Testis (tissue), 3 donors: ENCODE data around the gene MAP3K20. TPM values are rescaled to one million over a fixed set of nuclear protein-coding genes. Genes with fewer than 3 reads are reported as not detected.

Experiments used
- DNase-seq: peaks from one replicate; pipeline ENCODE4 v3.0.0-alpha.2; 2019
- H3K27ac ChIP-seq, 2 donors: fragments of 200-600 bp; sonication (generic); one replicate each; pipeline ENCODE4 v1.5.1; 2019
- H3K27me3 ChIP-seq: fragments of 200-600 bp; sonication (generic); one replicate; pipeline ENCODE4 v1.5.1; 2019
- H3K36me3 ChIP-seq: fragments of 200-600 bp; sonication (generic); one replicate; pipeline ENCODE4 v1.5.1; 2017; ENCODE audit warnings: low read depth; ENCODE audit errors: missing control alignments
- H3K4me1 ChIP-seq: fragments of 200-600 bp; sonication (generic); one replicate; pipeline ENCODE4 v1.5.1; 2019
- H3K4me3 ChIP-seq, 2 donors: fragments of 200-600 bp; sonication (generic); one replicate each; pipeline ENCODE4 v1.5.1; 2017 to 2019
- H3K9me3 ChIP-seq: fragments of 200-600 bp; sonication (generic); one replicate; pipeline ENCODE4 v1.5.1; 2017
- POLR2A ChIP-seq: fragments of 450-650 bp; IDR thresholded peaks from one replicate; pipeline ENCODE4 v1.6.1; 2017; ENCODE audit warnings: antibody characterized with exemption, mild to moderate bottlenecking, moderate library complexity
- WGBS, 2 donors: methylation state at CpG; one replicate each; pipeline ENCODE4 v1.1.5; 2018; 5-methylcytosine and 5-hydroxymethylcytosine counted together
- intact Hi-C: fragments of 100-400 bp; cut with DNase I; formaldehyde crosslinking; loops from one replicate; pipeline ENCODE4 v1.15.1; 2023; ENCODE audit warnings: low total_unique reads
- polyA plus RNA-seq: library from polyadenylated mRNA; stranded (reverse); fragments of 350-450 nt; fragmentation: Illumina TruSeq; extraction: RNeasy Lipid Tissue Mini Kit (QIAGEN cat#74804); gene quantifications from one replicate; pipeline ENCODE4 v1.2.3, GENCODE V29; 2014; ENCODE audit warnings: low read depth, low replicate concordance; ENCODE audit not compliant: insufficient read depth
- total RNA-seq, 2 donors: library from RNA; depleted of rRNA; stranded (reverse); fragments of >200 nt; gene quantifications; one replicate each; pipeline ENCODE4 v1.2.3, GENCODE V29; 2016
- TF ChIP-seq, protein P1 (sequence below), 3 experiments: fragments of 450-650 bp in 2 of 3; fragments of 200-600 bp in 1 of 3; sonication (generic) in 1 of 3; IDR thresholded peaks; one replicate each; pipeline ENCODE4 v1.5.1; 2016 to 2019; ENCODE audit warnings: antibody characterized with exemption in 3 of 3, mild to moderate bottlenecking in 2 of 3, moderate library complexity in 1 of 3

Gene MAP3K20
- total and polyA plus RNA-seq, 3 donors from 2014 or later = 20.7 to 30.8 (median 25.3) TPM

DNA sequence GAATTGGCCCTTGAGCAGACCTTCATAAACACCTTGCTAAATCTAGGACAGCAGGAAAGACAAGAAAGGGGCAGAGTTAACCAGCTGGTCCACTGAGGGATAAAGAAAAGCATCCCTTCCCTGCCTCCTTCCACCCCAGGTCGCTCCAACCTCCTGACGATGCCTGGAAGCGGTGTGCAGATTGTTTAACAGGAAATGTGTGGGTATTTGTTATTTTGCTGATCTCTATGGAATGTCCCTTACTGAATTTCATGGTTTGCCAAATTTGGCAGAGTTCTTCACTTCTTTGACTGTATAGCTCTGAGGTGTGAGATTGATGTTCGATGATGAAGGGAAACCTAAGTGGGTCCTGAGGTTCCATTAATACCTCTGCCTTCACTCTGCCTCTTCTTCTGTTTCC, 72.9 kb downstream of the MAP3K20 start:
- TF ChIP-seq, protein P1, sequence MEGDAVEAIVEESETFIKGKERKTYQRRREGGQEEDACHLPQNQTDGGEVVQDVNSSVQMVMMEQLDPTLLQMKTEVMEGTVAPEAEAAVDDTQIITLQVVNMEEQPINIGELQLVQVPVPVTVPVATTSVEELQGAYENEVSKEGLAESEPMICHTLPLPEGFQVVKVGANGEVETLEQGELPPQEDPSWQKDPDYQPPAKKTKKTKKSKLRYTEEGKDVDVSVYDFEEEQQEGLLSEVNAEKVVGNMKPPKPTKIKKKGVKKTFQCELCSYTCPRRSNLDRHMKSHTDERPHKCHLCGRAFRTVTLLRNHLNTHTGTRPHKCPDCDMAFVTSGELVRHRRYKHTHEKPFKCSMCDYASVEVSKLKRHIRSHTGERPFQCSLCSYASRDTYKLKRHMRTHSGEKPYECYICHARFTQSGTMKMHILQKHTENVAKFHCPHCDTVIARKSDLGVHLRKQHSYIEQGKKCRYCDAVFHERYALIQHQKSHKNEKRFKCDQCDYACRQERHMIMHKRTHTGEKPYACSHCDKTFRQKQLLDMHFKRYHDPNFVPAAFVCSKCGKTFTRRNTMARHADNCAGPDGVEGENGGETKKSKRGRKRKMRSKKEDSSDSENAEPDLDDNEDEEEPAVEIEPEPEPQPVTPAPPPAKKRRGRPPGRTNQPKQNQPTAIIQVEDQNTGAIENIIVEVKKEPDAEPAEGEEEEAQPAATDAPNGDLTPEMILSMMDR (IDR thresholded peaks at IDR 0.05) = no peak
- no peak for TF ChIP-seq POLR2A
- DNase-seq = no peak
- intact Hi-C loops = no loop called here
- Histone ChIP-seq H3K4me1 (no peaks in the 10 kb centered on the region), H3K27ac (no peak overlapping the region), H3K36me3 (no peaks in the 10 kb centered on the region), H3K4me3 (no peak overlapping the region), H3K27me3 (no peaks in the 10 kb centered on the region), H3K9me3 (no peaks in the 10 kb centered on the region)
- WGBS, 2 donors = 74 to 86% methylated on average over 4 of the region's 4 CpGs

GRCh38 chr2:173149491-173149890, 73.8 kb downstream of the MAP3K20 start:
- Histone ChIP-seq H3K36me3 (no peaks in the 10 kb centered on the region), H3K27me3 (no peaks in the 10 kb centered on the region), H3K4me1 (no peaks in the 10 kb centered on the region), H3K27ac (no peak overlapping the region), H3K9me3 (no peaks in the 10 kb centered on the region), H3K4me3 (no peak overlapping the region)
- peak; percentile 16 for DNase-seq
- TF ChIP-seq, protein P1 (IDR thresholded peaks at IDR 0.05) = no peak
- TF ChIP-seq POLR2A = no peak
- 95 to 96% methylated on average over 4 of the region's 4 CpGs for WGBS, 2 donors
- intact Hi-C loops = no loop called here

GRCh38 chr2:173150087-173150486, 74.4 kb downstream of the MAP3K20 start:
- H3K4me3 ChIP-seq = no peak overlapping the region
- H3K27me3 ChIP-seq = no peaks in the 10 kb centered on the region
- no peak overlapping the region for H3K27ac ChIP-seq
- intact Hi-C loops = no loop called here
- 76 to 80% methylated on average over 2 of the region's 2 CpGs for WGBS, 2 donors
- H3K9me3 ChIP-seq = no peaks in the 10 kb centered on the region
- no peaks in the 10 kb centered on the region for H3K4me1 ChIP-seq
- TF ChIP-seq POLR2A = no peak
- TF ChIP-seq, protein P1 (IDR thresholded peaks at IDR 0.05) = no peak
- no peaks in the 10 kb centered on the region for H3K36me3 ChIP-seq
- DNase-seq = no peak

GRCh38 chr2:173150963-173151362, 75.3 kb downstream of the MAP3K20 start:
- DNase-seq = no peak
- Histone ChIP-seq H3K36me3 (no peaks in the 10 kb centered on the region), H3K9me3 (no peaks in the 10 kb centered on the region), H3K4me1 (no peaks in the 10 kb centered on the region), H3K27ac (no peak overlapping the region), H3K4me3 (no peak overlapping the region), H3K27me3 (no peaks in the 10 kb centered on the region)
- no peak for TF ChIP-seq POLR2A
- TF ChIP-seq, protein P1 (IDR thresholded peaks at IDR 0.05) = no peak
- intact Hi-C loops = no loop called here

- intact Hi-C loops = no loop called here
- H3K27me3 ChIP-seq = no peaks in the 10 kb centered on the region
- WGBS, 2 donors = 66 to 70% methylated on average over 3 of the region's 3 CpGs
- no peak for DNase-seq
- H3K27ac ChIP-seq = no peak overlapping the region
- H3K9me3 ChIP-seq = no peaks in the 10 kb centered on the region
- H3K36me3 ChIP-seq = no peaks in the 10 kb centered on the region
- TF ChIP-seq POLR2A = no peak
- TF ChIP-seq, protein P1 (IDR thresholded peaks at IDR 0.05) = no peak
- H3K4me1 ChIP-seq = no peaks in the 10 kb centered on the region
- H3K4me3 ChIP-seq = no peak overlapping the region
Observed at GRCh38 chr2:173151671-173152401, 76.2 kb downstream of the MAP3K20 start.
